HEK293 (cell line): ENCODE results near the gene POFUT2.

ENCODE experiments used
- CTCF ChIA-PET: fragments of 350-600 bp; formaldehyde crosslinking; extraction: SDS; loops from one replicate; lab custom pipeline; 2021; ENCODE audit warnings: antibody characterized with exemption; lab: Yijun Ruan, JAX
- POLR2A ChIA-PET: fragments of 300-600 bp; formaldehyde crosslinking; extraction: SDS; loops from one replicate; lab custom pipeline; 2020; ENCODE audit warnings: antibody characterized with exemption, inconsistent platforms; lab: Yijun Ruan, JAX
- H3K27ac ChIP-seq: fragments of 200-500 bp; sonication (Bioruptor generic); 2 replicates; pipeline ENCODE4 v1.5.1; 2014; ENCODE audit warnings: low read depth, low read length, control low read depth, inconsistent platforms; ENCODE audit errors: extremely low read depth
- H3K36me3 ChIP-seq, 2 experiments: fragments of 200-500 bp in 1 of 2; sonication (Bioruptor generic) in 1 of 2; 1 replicate in 1 of 2; 2 replicates in 1 of 2; pipeline ENCODE4 v1.5.1; 2014 to 2017; ENCODE audit warnings: inconsistent platforms in 2 of 2, low read length in 2 of 2; ENCODE audit not compliant: control insufficient read depth in 2 of 2, insufficient read depth in 1 of 2
- H3K4me1 ChIP-seq: fragments of 200-500 bp; sonication (Bioruptor generic); 2 replicates; pipeline ENCODE4 v1.5.1; 2014; ENCODE audit warnings: mild to moderate bottlenecking, low read length, inconsistent platforms; ENCODE audit not compliant: control insufficient read depth, insufficient read depth
- H3K4me3 ChIP-seq: 2 replicates; pipeline ENCODE4 v1.5.1; 2011; ENCODE audit warnings: low read depth, mild to moderate bottlenecking, control low read depth, low read length, moderate library complexity
- H3K9me3 ChIP-seq: fragments of 200-500 bp; sonication (Bioruptor generic); 2 replicates; pipeline ENCODE4 v1.5.1; 2014; ENCODE audit warnings: low read depth, low read length, inconsistent platforms; ENCODE audit not compliant: control insufficient read depth, insufficient read depth
- BCL11B ChIP-seq: fragments of 450-650 bp; formaldehyde crosslinking; IDR thresholded peaks from 2 replicates; pipeline ENCODE4 v1.5.1; 2016; ENCODE audit warnings: low read depth, missing biosample characterization, missing genetic modification characterization
- CTCF ChIP-seq: fragments of 450-650 bp; formaldehyde crosslinking; IDR thresholded peaks from 2 replicates; pipeline ENCODE4 v1.5.1; 2016; ENCODE audit warnings: missing biosample characterization, missing genetic modification characterization
- MYNN ChIP-seq: fragments of 450-650 bp; formaldehyde crosslinking; IDR thresholded peaks from 2 replicates; pipeline ENCODE4 v1.5.1; 2016; ENCODE audit warnings: missing biosample characterization, missing genetic modification characterization, borderline replicate concordance
- RBAK ChIP-seq: fragments of 450-650 bp; formaldehyde crosslinking; IDR thresholded peaks from 2 replicates; pipeline ENCODE4 v1.5.1; 2016; ENCODE audit warnings: missing biosample characterization, missing genetic modification characterization
- REPIN1 ChIP-seq: fragments of 450-650 bp; formaldehyde crosslinking; IDR thresholded peaks from 2 replicates; pipeline ENCODE4 v1.5.1; 2017; ENCODE audit warnings: missing biosample characterization, missing genetic modification characterization, low read depth
- TCF7L2 ChIP-seq: IDR thresholded peaks from 2 replicates; pipeline ENCODE4 v1.6.1; 2011; ENCODE audit warnings: low read depth, mild to moderate bottlenecking, inconsistent platforms, low read length, moderate library complexity, borderline replicate concordance
- ZIC2 ChIP-seq: fragments of 450-650 bp; formaldehyde crosslinking; IDR thresholded peaks from 2 replicates; pipeline ENCODE4 v1.5.1; 2016; ENCODE audit warnings: missing biosample characterization, missing genetic modification characterization
- ZNF138 ChIP-seq: fragments of 450-650 bp; formaldehyde crosslinking; IDR thresholded peaks from 2 replicates; pipeline ENCODE4 v1.5.1; 2016; ENCODE audit warnings: missing biosample characterization, missing genetic modification characterization, borderline replicate concordance
- ZNF148 ChIP-seq: fragments of 450-650 bp; formaldehyde crosslinking; IDR thresholded peaks from 2 replicates; pipeline ENCODE4 v1.5.0; 2017; ENCODE audit warnings: missing biosample characterization, missing genetic modification characterization, borderline replicate concordance
- ZNF223 ChIP-seq: fragments of 450-650 bp; formaldehyde crosslinking; IDR thresholded peaks from 2 replicates; pipeline ENCODE4 v1.5.1; 2016; ENCODE audit warnings: missing biosample characterization, missing genetic modification characterization
- ZNF23 ChIP-seq: fragments of 450-650 bp; formaldehyde crosslinking; IDR thresholded peaks from 2 replicates; pipeline ENCODE4 v1.5.1; 2016; ENCODE audit warnings: missing biosample characterization, missing genetic modification characterization, borderline replicate concordance
- ZNF404 ChIP-seq: fragments of 450-650 bp; formaldehyde crosslinking; IDR thresholded peaks from 2 replicates; pipeline ENCODE4 v1.5.1; 2017; ENCODE audit warnings: missing biosample characterization, missing genetic modification characterization
- ZNF433 ChIP-seq: fragments of 450-650 bp; formaldehyde crosslinking; IDR thresholded peaks from 2 replicates; pipeline ENCODE4 v1.5.1; 2016; ENCODE audit warnings: missing biosample characterization, missing genetic modification characterization, low read depth
- ZNF449 ChIP-seq: fragments of 450-650 bp; formaldehyde crosslinking; IDR thresholded peaks from 2 replicates; pipeline ENCODE4 v1.5.1; 2017; ENCODE audit warnings: missing biosample characterization, mild to moderate bottlenecking, missing genetic modification characterization, moderate library complexity
- ZNF548 ChIP-seq: fragments of 450-650 bp; formaldehyde crosslinking; IDR thresholded peaks from 2 replicates; pipeline ENCODE4 v1.5.1; 2016; ENCODE audit warnings: missing biosample characterization, missing genetic modification characterization
- ZNF596 ChIP-seq: fragments of 450-650 bp; IDR thresholded peaks from 2 replicates; pipeline ENCODE4 v1.5.0; 2018; ENCODE audit warnings: missing biosample characterization, mild to moderate bottlenecking, missing genetic modification characterization, moderate library complexity
- ZNF670 ChIP-seq: fragments of 450-650 bp; formaldehyde crosslinking; IDR thresholded peaks from 2 replicates; pipeline ENCODE4 v1.5.1; 2016; ENCODE audit warnings: missing biosample characterization, missing genetic modification characterization, low read depth
- ZNF692 ChIP-seq: fragments of 450-650 bp; formaldehyde crosslinking; IDR thresholded peaks from 2 replicates; pipeline ENCODE4 v1.5.1; 2016; ENCODE audit warnings: missing biosample characterization, missing genetic modification characterization
- ZNF776 ChIP-seq: fragments of 450-650 bp; formaldehyde crosslinking; IDR thresholded peaks from 2 replicates; pipeline ENCODE4 v1.5.0; 2017; ENCODE audit warnings: missing biosample characterization, missing genetic modification characterization, borderline replicate concordance
- ZSCAN16 ChIP-seq: fragments of 450-650 bp; formaldehyde crosslinking; IDR thresholded peaks from 2 replicates; pipeline ENCODE4 v1.5.1; 2016; ENCODE audit warnings: missing biosample characterization, missing genetic modification characterization
- ZSCAN5A ChIP-seq: fragments of 450-650 bp; formaldehyde crosslinking; IDR thresholded peaks from 2 replicates; pipeline ENCODE4 v1.5.1; 2016; ENCODE audit warnings: missing biosample characterization, missing genetic modification characterization

The POFUT2 gene

GRCh38 chr21:45335151-45335760 lies 47.6 kb upstream of the POFUT2 start:
- TF ChIP-seq MYNN (tag by site-specific recombination): no peak
- Histone ChIP-seq H3K36me3 (no peaks in the 10 kb centered on the region), H3K9me3 (no peaks in the 10 kb centered on the region), H3K4me3 (no peak overlapping the region), H3K4me1 (peaks cover 2% of the 10 kb centered on the region; the same call in 1 of the 2 replicates), H3K27ac (no peak overlapping the region)
- ChIA-PET POLR2A (no interaction called here), CTCF (interaction anchor here (0.8 kb wide), 1 partner anchor 104 kb away, joined by 3 read pairs; no protein-coding TSS in a partner anchor)

GRCh38 chr21:45334591-45335081 lies 46.9 kb upstream of the POFUT2 start:
- H3K4me3 ChIP-seq: no peak overlapping the region
- TF ChIP-seq BCL11B (tag by site-specific recombination) (no peak), REPIN1 (no peak), ZNF433 (tag by site-specific recombination) (no peak), CTCF (tag by site-specific recombination) (no peak), ZNF23 (tag by site-specific recombination) (no peak), ZNF548 (no peak), ZNF223 (no peak), ZNF596 (tag by site-specific recombination) (no peak), RBAK (no peak), ZNF148 (tag by site-specific recombination) (no peak), ZNF670 (no peak), ZSCAN16 (tag by site-specific recombination) (no peak)
- TF ChIP-seq, all 188 proteins: peak for 0
- Histone ChIP-seq H3K4me1 (peaks cover 4% of the 10 kb centered on the region; the same call in 1 of the 2 replicates), H3K36me3 (no peaks in the 10 kb centered on the region), H3K9me3 (no peaks in the 10 kb centered on the region), H3K27ac (no peak overlapping the region)
- ChIA-PET CTCF (interaction anchor here (0.7 to 0.9 kb wide), 3 partner anchors 26 to 207 kb away, joined by 3 to 4 read pairs (median 3); no protein-coding TSS in a partner anchor), POLR2A (interaction anchor here (1.4 kb wide), 1 partner anchor 9 kb away, joined by 3 read pairs; no protein-coding TSS in a partner anchor)

GRCh38 chr21:45334134-45334533 lies 46.4 kb upstream of the POFUT2 start:
- H3K27ac ChIP-seq: no peak overlapping the region
- no peak overlapping the region for H3K4me3 ChIP-seq
- CTCF ChIA-PET: interaction anchor here (0.7 to 0.9 kb wide), 2 partner anchors 25 to 207 kb away, joined by 3 to 4 read pairs; no protein-coding TSS in a partner anchor
- H3K36me3 ChIP-seq: no peaks in the 10 kb centered on the region
- POLR2A ChIA-PET: interaction anchor here (1.4 kb wide), 1 partner anchor 10 kb away, joined by 3 read pairs; no protein-coding TSS in a partner anchor
- no peaks in the 10 kb centered on the region for H3K9me3 ChIP-seq
- peaks cover 4% of the 10 kb centered on the region; the same call in 1 of the 2 replicates for H3K4me1 ChIP-seq
- TF ChIP-seq ZNF138 (tag by site-specific recombination) (no peak), ZNF404 (tag by site-specific recombination) (no peak), ZNF776 (tag by site-specific recombination) (no peak), ZIC2 (no peak), TCF7L2 (no peak), ZSCAN5A (tag by site-specific recombination) (no peak), ZNF449 (tag by site-specific recombination) (no peak), ZNF692 (no peak)
